T-cell (primary cell): ENCODE measurements around the gene C1orf116. TPM values are rescaled to one million over a fixed set of nuclear protein-coding genes. Genes with fewer than 3 reads are reported as not detected.
A peak's percentile ranks its signal among the peaks of the same experiment; 100 is the strongest.

Source experiments
- ATAC-seq, 4 experiments: fragments of 200-7000 bp in 3 of 4; fragments of 150-1000 bp in 1 of 4; cut with Tn5 transposase; replicated peaks in 1 of 4; 1 replicate in 3 of 4; 2 replicates in 1 of 4; pipeline ENCODE4 v1.10.0; 2021; ENCODE audit warnings: moderate library complexity in 3 of 4, mild to moderate bottlenecking in 2 of 4, moderate number of reproducible peaks in 1 of 4
- CTCF ChIA-PET, 2 donors: fragments of 300-600 bp; sonication (Branson Sonifier 250); formaldehyde crosslinking; loops; one replicate each; lab custom pipeline; 2022; ENCODE audit warnings: antibody characterized with exemption in 2 of 2; lab: Charles Lee
- POLR2A ChIA-PET, 2 donors: fragments of 300-600 bp; sonication (Branson Sonifier 250); formaldehyde crosslinking; loops; one replicate each; lab custom pipeline; 2022; ENCODE audit warnings: antibody characterized with exemption in 2 of 2; lab: Charles Lee
- DNase-seq, 35 experiments: peaks; one replicate each; pipeline versions ENCODE4 v3.0.0 to v3.0.0-alpha.2; 2013 to 2023
- H3K27ac ChIP-seq: one replicate; pipeline ENCODE4 v1.5.1; 2013; ENCODE audit warnings: low read length
- H3K27me3 ChIP-seq, 2 experiments: replicated peaks in 1 of 2; 1 replicate in 1 of 2; 2 replicates in 1 of 2; pipeline versions ENCODE4 v1.6.1 to v1.7.0; 2013; ENCODE audit warnings: low read length in 1 of 2, mixed read lengths in 1 of 2; ENCODE audit not compliant: control insufficient read depth in 2 of 2, insufficient read depth in 2 of 2; ENCODE audit errors: extremely low read depth in 1 of 2
- H3K36me3 ChIP-seq, 2 donors: 1 replicate in 1 of 2; 2 replicates in 1 of 2; pipeline versions ENCODE4 v1.6.1 to v1.7.0; 2013; ENCODE audit warnings: low read length in 1 of 2; ENCODE audit not compliant: control insufficient read depth in 2 of 2, insufficient read depth in 1 of 2; ENCODE audit errors: extremely low read depth in 1 of 2
- H3K4me1 ChIP-seq, 2 experiments: 1 replicate in 1 of 2; 2 replicates in 1 of 2; pipeline versions ENCODE4 v1.6.1 to v1.7.0; 2013; ENCODE audit warnings: low read length in 2 of 2, mixed read lengths in 1 of 2; ENCODE audit not compliant: insufficient read depth in 2 of 2, control insufficient read depth in 1 of 2; ENCODE audit errors: extremely low read depth in 1 of 2
- H3K4me3 ChIP-seq, 2 donors: 1 replicate in 1 of 2; 2 replicates in 1 of 2; pipeline versions ENCODE4 v1.5.1 to v1.7.0; 2013; ENCODE audit warnings: mild to moderate bottlenecking in 2 of 2, low read length in 1 of 2, moderate library complexity in 1 of 2; ENCODE audit not compliant: control insufficient read depth in 1 of 2; ENCODE audit errors: extremely low read depth in 1 of 2
- H3K9me3 ChIP-seq: 2 replicates; pipeline ENCODE4 v1.7.0; 2013
- H3K27ac Mint-ChIP-seq, 2 donors: one replicate each; pipeline ENCODE4 v1.8.0; 2020 to 2021; ENCODE audit warnings: mild to moderate bottlenecking in 2 of 2, mixed read lengths in 2 of 2
- H3K27me3 Mint-ChIP-seq, 2 donors: one replicate each; pipeline ENCODE4 v1.8.0; 2021 to 2022; ENCODE audit warnings: mixed read lengths in 2 of 2
- H3K36me3 Mint-ChIP-seq: one replicate; pipeline ENCODE4 v1.8.0; 2021; ENCODE audit warnings: mixed read lengths
- H3K4me1 Mint-ChIP-seq, 3 donors: one replicate each; pipeline ENCODE4 v1.8.0; 2020 to 2022; ENCODE audit warnings: mixed read lengths in 3 of 3, mild to moderate bottlenecking in 1 of 3
- H3K4me3 Mint-ChIP-seq, 3 donors: one replicate each; pipeline ENCODE4 v1.8.0; 2020 to 2022; ENCODE audit warnings: mild to moderate bottlenecking in 3 of 3, mixed read lengths in 3 of 3, moderate library complexity in 3 of 3
- H3K9me3 Mint-ChIP-seq, 3 donors: one replicate each; pipeline ENCODE4 v1.8.0; 2020 to 2022; ENCODE audit warnings: mixed read lengths in 3 of 3
- WGBS: methylation state at CpG from one replicate; pipeline ENCODE4 v1.1.5; 2013; ENCODE audit warnings: missing lambda C conversion rate; ENCODE audit not compliant: insufficient coverage; 5-methylcytosine and 5-hydroxymethylcytosine counted together
- total RNA-seq, 35 experiments: library from RNA in 6 of 35; stranded (reverse) in 6 of 35; fragments of 120-200 nt in 1 of 35; gene quantifications; one replicate each; pipeline versions ENCODE4 v1.2.1 to v1.2.4 and lab custom pipeline; 2013 to 2026

C1orf116 gene
- total RNA-seq, 5 donors from 2014 or later (not counting 1 experiment from before 2014, with no cell fraction given), result 0.08 to 0.29 (median 0.14) TPM

GRCh38 chr1:207051191-207051943 lies 18.8 kb upstream of the C1orf116 start, which contains the start of gene YOD1:
Gene YOD1, minus strand, starts transcription at chr1:207051208. Its CDS starts 178 bp downstream, at chr1:207051030.
- H3K4me1 Mint-ChIP-seq, result peaks cover 59 to 70% (median 66%) of the 10 kb centered on the region in 3 donors
- no peaks in the 10 kb centered on the region for H3K27me3 Mint-ChIP-seq
- no peak for ATAC-seq
- Histone ChIP-seq H3K27me3 (no peaks in the 10 kb centered on the region), H3K9me3 (no peaks in the 10 kb centered on the region), H3K36me3 (peaks cover 0 to 22% of the 10 kb centered on the region in 2 donors), H3K4me1 (peaks cover 18 to 32% of the 10 kb centered on the region in 2 experiments), H3K4me3 (peak within 1 kb of the TSS; percentile 98 to 100), H3K27ac (peak within 1 kb of the TSS; percentile 79)
- peaks cover 17% of the 10 kb centered on the region for H3K36me3 Mint-ChIP-seq
- H3K27ac Mint-ChIP-seq, result peak within 1 kb of the TSS; percentile 89 to 96
- no peak for DNase-seq
- peak within 1 kb of the TSS; percentile 94 to 99 (median 99) for H3K4me3 Mint-ChIP-seq
- WGBS, result 83% methylated on average over 6 of the region's 15 CpGs
- H3K9me3 Mint-ChIP-seq, result no peaks in the 10 kb centered on the region
- CTCF ChIA-PET, result no interaction called here
- POLR2A ChIA-PET, result no interaction called here

- Histone ChIP-seq H3K27ac (peak overlapping the region; percentile 79), H3K27me3 (no peaks in the 10 kb centered on the region), H3K4me1 (peaks cover 18 to 32% of the 10 kb centered on the region in 2 experiments), H3K36me3 (peaks cover 0 to 24% of the 10 kb centered on the region in 2 donors), H3K4me3 (peak overlapping the region; percentile 98 to 100), H3K9me3 (no peaks in the 10 kb centered on the region)
- H3K9me3 Mint-ChIP-seq, result no peaks in the 10 kb centered on the region
- under 1% methylated on average over 44 of the region's 47 CpGs for WGBS
- DNase-seq, result peak; percentile 79 to 95 (median 87)
- ATAC-seq, result peak; percentile 49 to 59 (median 57)
- peak overlapping the region; percentile 89 to 96 for H3K27ac Mint-ChIP-seq
- ChIA-PET POLR2A (interaction anchor here in 1 of 2 donors (0.5 kb wide), 1 partner anchor 381 kb away, joined by 3 read pairs; no protein-coding TSS in a partner anchor), CTCF (interaction anchor here (0.6 to 1.7 kb wide), 13 partner anchors 10 to 822 kb away, joined by 3 to 13 read pairs (median 4); partner anchors contain the start of gene EIF2D (in 1 of the 2))
- H3K4me3 Mint-ChIP-seq, result peak overlapping the region; percentile 94 to 99 (median 99)
- peaks cover 66 to 78% (median 73%) of the 10 kb centered on the region in 3 donors for H3K4me1 Mint-ChIP-seq
- no peaks in the 10 kb centered on the region for H3K27me3 Mint-ChIP-seq
- peaks cover 20% of the 10 kb centered on the region for H3K36me3 Mint-ChIP-seq
Observed at GRCh38 chr1:207050480-207051190, 18.1 kb upstream of the C1orf116 start.

- H3K9me3 ChIP-seq, result no peaks in the 10 kb centered on the region
- WGBS, result no CpG with 5 or more reads among the region's 6 CpGs
- peak overlapping the region; percentile 98 to 100 for H3K4me3 ChIP-seq
- H3K27me3 Mint-ChIP-seq, result no peaks in the 10 kb centered on the region
- H3K4me3 Mint-ChIP-seq, result peak overlapping the region; percentile 94 to 99 (median 99)
- peaks cover 0 to 28% of the 10 kb centered on the region in 2 donors for H3K36me3 ChIP-seq
- H3K27ac Mint-ChIP-seq, result peak overlapping the region; percentile 89 to 96
- POLR2A ChIA-PET, result interaction anchor here (0.5 to 0.7 kb wide), 2 partner anchors 382 to 741 kb away, joined by 3 read pairs; no protein-coding TSS in a partner anchor
- ATAC-seq (peak; percentile 18 to 43 (median 37)), DNase-seq (peak in 31 of 35 experiments; percentile 12 to 77 (median 46))
- peak overlapping the region; percentile 79 for H3K27ac ChIP-seq
- H3K4me1 ChIP-seq, result peaks cover 18 to 32% of the 10 kb centered on the region in 2 experiments
- CTCF ChIA-PET, result interaction anchor here (0.6 to 1.7 kb wide), 17 partner anchors 11 to 823 kb away, joined by 3 to 13 read pairs (median 4); partner anchors contain the start of genes CD55 (in 1 of the 2) and EIF2D (in 1 of the 2)
- no peaks in the 10 kb centered on the region for H3K9me3 Mint-ChIP-seq
- peaks cover 23% of the 10 kb centered on the region for H3K36me3 Mint-ChIP-seq
- H3K27me3 ChIP-seq, result no peaks in the 10 kb centered on the region
- H3K4me1 Mint-ChIP-seq, result peaks cover 72 to 82% (median 76%) of the 10 kb centered on the region in 3 donors
Observed at GRCh38 chr1:207049974-207050391, 17.4 kb upstream of the C1orf116 start.

DNA sequence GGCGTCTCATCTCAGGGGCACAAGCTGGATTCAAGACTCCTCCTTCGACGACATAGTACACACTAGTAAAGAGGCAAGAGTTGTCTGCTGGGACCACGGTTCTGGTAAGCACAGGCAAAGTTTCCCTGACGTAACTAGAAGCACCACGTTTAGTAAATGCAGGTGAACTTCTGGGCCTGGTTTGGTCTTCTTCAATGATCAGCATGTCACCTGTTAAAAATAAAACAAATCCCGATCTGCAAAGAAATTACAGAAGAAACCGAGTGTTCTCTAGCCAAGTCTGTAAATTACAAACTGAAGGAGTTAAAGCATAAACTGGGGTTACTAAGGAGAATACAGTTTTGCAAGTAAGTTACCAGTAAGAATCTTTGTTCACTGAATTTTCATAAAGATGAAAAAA lies 17.0 kb upstream of the C1orf116 start:
- ATAC-seq, result no peak
- Mint-ChIP-seq H3K4me1 (peaks cover 76 to 82% (median 78%) of the 10 kb centered on the region in 3 donors), H3K27me3 (no peaks in the 10 kb centered on the region), H3K4me3 (peak overlapping the region; percentile 94 to 99 (median 99)), H3K36me3 (peaks cover 27% of the 10 kb centered on the region), H3K9me3 (no peaks in the 10 kb centered on the region), H3K27ac (peak overlapping the region; percentile 89 to 96)
- Histone ChIP-seq H3K27ac (peak overlapping the region; percentile 79), H3K9me3 (no peaks in the 10 kb centered on the region), H3K27me3 (no peaks in the 10 kb centered on the region), H3K4me1 (peaks cover 18 to 32% of the 10 kb centered on the region in 2 experiments), H3K4me3 (no peak overlapping the region), H3K36me3 (peaks cover 0 to 28% of the 10 kb centered on the region in 2 donors)
- no peak for DNase-seq
- CTCF ChIA-PET, result interaction anchor here (0.6 to 1.7 kb wide), 14 partner anchors 12 to 450 kb away, joined by 3 to 13 read pairs (median 4); partner anchors contain the start of gene CD55 (in 1 of the 2)
- POLR2A ChIA-PET, result interaction anchor here in 1 of 2 donors (0.7 kb wide), 1 partner anchor 740 kb away, joined by 3 read pairs; no protein-coding TSS in a partner anchor
- 83% methylated on average over 6 of the region's 8 CpGs for WGBS

DNA sequence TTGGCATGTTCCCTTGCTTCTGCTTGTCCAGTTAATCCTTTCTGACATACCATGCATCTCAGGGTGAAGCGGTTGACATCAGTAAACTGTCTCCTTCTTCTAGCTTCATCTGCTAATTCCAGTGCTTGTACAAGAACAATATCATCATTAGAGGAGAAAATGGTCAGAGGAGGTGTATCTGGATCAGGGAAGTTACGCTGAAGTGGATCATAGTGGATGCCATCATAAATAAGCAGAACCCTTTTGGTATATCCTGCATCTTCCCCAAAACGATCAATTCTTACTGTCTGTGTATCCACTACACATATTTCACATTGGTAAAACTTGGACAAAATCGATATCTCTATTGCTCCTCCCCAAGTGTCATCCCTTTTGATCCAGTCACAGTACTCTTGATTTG lies 16.5 kb upstream of the C1orf116 start:
- ATAC-seq, result no peak
- 58% methylated on average over 2 of the region's 4 CpGs for WGBS
- Mint-ChIP-seq H3K4me3 (peak overlapping the region in 1 of 3 donors; percentile 99), H3K9me3 (no peaks in the 10 kb centered on the region), H3K4me1 (peaks cover 78 to 82% (median 80%) of the 10 kb centered on the region in 3 donors), H3K36me3 (peaks cover 27% of the 10 kb centered on the region), H3K27ac (peak overlapping the region in 1 of 2 donors; percentile 8), H3K27me3 (no peaks in the 10 kb centered on the region)
- ChIA-PET CTCF (interaction anchor here (0.6 to 1.7 kb wide), 5 partner anchors 29 to 440 kb away, joined by 3 to 13 read pairs (median 5); no protein-coding TSS in a partner anchor), POLR2A (interaction anchor here in 1 of 2 donors (0.6 kb wide), 1 partner anchor 487 kb away, joined by 6 read pairs; no protein-coding TSS in a partner anchor)
- Histone ChIP-seq H3K9me3 (no peaks in the 10 kb centered on the region), H3K36me3 (peaks cover 0 to 28% of the 10 kb centered on the region in 2 donors), H3K27ac (no peak overlapping the region), H3K4me3 (no peak overlapping the region), H3K27me3 (no peaks in the 10 kb centered on the region), H3K4me1 (peaks cover 18 to 32% of the 10 kb centered on the region in 2 experiments)
- DNase-seq, result no peak
